ENCODE results near the gene FOCAD.
A peak's percentile ranks its signal among the peaks of the same experiment; 100 is the strongest.
"Not testable (repeated sequence)": the region's sequence is repeated elsewhere in the genome, so short reads cannot be mapped to it uniquely, and the experiment has no call there.

FOCAD gene

GRCh38 chr9:20684035-20684874, at the start of gene FOCAD:
Gene FOCAD (plus strand): TSS chr9:20684259. CDS start chr9:20715354, 31,095 bp downstream.
- peak; percentile 97 for DNase-seq

GRCh38 chr9:20634895-20635294, 49.2 kb upstream of the FOCAD start:
- DNase-seq: no peak

DNA sequence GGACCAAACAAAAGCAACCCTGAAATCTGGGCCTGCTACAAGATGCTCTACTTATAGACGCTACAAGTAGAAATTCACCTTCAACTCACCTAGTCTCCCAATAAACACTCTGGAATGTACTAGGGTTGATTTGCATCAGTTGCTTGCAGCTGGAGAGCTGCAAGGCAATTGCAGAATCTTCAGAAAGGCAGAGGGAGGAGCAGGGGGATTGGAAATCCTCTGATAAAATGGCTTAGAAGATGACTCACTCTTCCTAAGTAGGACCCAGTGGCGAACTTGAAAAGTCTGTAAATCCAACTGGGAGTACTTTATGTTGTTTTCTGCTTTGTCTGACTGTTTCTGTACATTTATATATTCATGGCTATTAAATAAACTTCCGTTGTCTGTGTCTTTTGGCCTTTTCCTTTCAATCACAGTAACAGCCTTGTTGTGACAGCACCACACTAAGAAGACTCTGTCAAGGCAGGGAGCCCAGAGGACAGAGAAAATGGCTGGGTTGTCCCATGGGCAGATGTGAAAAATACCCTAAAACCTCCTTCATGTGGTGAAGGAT, 47.1 kb upstream of the FOCAD start:
- no peak for DNase-seq

DNA sequence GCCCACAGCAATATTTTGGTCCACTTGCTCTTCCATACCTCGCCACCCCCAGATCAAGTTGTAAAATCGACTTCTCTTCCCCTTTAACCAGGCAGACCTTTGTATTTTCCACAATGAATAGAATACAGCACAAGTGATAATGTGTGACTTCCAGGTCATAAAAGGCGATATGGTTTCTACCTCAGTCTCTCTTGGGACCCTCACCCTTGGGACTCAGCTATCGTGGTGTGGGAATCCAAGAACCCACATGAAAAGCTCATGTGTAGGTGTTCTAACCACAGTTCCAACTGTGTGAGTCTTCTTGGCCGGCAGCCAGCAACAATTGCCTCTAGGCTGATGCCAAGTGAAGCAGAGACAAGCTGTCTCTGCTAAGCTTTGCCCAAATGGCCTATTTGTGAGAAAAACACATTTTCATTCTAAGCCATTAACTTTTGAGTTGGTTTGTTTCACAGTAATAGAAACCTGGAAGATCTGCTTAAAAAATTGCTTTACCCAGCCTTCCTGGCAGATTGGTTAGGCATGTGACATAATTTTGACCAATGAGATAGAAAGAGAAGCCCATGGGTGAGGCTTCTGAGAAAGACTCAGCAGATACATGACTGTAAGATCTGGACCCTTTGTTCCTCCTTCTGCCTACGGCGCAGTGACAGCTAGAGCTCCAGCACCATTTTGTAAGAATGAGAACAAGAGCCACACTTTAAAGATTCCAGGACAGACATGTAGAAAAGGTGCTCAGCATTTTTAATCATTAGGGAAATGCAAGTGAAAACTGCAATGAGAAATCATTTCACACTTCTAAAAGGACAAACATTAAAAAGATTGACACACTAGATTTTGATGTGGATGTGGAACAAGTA, 43.5 kb upstream of the FOCAD start:
- peak; percentile 78 for DNase-seq

DNA sequence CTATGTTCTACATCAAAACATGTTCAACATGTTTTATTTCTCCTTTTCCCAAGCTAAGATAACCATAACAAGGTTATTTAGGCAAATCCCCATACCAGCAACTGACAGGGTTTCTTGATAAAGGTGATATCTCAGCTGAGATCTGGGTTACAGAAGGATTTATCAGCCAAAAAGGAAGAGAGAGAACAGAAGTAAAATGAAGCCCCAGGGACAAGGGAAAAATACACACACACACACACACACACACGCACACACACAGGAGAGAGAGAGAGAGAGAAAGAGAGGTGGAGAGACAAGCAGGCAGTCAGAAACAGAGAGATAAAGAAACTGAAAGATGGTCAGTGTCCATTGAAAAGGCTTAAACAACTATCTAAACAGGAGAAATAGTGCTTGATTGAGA, 42.0 kb upstream of the FOCAD start:
- DNase-seq: no peak

GRCh38 chr9:20643660-20644059, 40.4 kb upstream of the FOCAD start:
- DNase-seq: no peak

DNA sequence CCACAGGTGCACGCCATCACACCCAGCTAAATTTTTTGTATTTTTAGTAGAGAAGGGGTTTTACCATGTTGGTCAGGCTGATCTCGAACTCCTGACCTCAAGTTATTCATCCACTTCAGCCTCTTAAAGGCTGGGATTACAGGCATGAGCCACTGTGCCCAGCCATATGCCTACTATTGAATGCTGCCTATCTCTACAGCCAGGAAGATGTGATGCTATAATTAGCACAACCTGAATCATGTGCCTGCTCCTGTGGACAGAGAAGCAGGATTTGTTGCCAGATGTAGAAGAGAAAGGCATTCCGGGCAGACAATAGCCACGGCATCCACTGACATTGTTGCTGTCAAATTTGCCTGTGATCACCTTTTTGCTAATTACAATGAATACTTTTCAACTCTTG, 37.4 kb upstream of the FOCAD start:
- DNase-seq: no peak

- no peak for DNase-seq
Measured at GRCh38 chr9:20649381-20649780, 34.7 kb upstream of the FOCAD start.

DNA sequence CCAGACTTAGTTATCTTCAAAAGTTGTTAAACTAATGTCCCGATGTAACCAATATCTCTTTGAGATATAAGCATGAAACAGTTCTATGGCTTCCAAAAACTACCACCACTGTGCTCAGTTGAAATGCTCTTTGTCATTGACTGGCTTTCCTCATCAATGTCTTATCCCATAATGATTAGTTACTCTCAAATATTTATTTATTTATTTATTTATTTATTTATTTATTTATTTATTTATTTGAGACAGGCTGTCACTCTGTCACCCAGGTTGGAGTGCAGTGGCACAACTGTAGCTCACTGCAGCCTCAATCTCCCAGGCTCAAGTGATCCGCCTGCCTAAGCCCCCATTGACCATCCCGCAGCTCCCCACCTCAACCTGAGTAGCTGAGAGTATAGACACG, 33.7 kb upstream of the FOCAD start:
- DNase-seq: no peak

- DNase-seq: no peak
Measured at GRCh38 chr9:20650750-20651299, 33.2 kb upstream of the FOCAD start.

DNA sequence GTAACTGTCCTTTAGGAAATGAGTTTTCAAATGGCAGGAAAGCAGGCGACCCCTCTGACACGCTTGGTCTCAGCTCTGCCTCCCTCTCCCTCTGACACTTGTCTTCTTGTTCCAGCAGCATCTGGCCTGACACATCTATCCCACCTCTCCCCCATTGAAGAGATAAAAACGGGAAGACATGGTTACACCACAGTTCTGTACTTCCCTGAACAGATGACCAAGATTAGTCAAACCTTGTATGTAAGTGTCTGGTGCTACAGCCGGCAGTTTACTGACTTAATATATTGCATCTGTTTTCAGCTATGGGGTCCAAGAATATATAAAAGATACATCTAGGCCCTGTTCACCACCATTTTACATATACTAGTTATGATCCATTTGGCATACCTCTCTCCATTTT, 32.1 kb upstream of the FOCAD start:
- no peak for DNase-seq

DNA sequence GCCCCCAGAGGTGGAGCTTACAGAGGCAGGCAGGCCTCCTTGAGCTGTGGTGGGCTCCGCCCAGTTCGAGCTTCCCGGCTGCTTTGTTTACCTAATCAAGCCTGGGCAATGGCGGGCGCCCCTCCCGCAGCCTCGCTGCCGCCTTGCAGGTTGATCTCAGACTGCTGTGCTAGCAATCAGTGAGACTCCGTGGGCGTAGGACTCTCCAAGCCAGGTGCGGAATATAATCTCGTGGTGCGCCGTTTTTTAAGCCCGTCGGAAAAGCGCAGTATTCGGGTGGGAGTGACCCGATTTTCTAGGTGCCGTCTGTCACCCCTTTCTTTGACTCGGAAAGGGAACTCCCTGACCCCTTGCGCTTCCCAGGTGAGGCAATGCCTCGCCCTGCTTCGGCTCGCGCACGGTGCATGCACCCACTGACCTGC, 25.8 kb upstream of the FOCAD start:
- DNase-seq: peak; percentile 50

DNA sequence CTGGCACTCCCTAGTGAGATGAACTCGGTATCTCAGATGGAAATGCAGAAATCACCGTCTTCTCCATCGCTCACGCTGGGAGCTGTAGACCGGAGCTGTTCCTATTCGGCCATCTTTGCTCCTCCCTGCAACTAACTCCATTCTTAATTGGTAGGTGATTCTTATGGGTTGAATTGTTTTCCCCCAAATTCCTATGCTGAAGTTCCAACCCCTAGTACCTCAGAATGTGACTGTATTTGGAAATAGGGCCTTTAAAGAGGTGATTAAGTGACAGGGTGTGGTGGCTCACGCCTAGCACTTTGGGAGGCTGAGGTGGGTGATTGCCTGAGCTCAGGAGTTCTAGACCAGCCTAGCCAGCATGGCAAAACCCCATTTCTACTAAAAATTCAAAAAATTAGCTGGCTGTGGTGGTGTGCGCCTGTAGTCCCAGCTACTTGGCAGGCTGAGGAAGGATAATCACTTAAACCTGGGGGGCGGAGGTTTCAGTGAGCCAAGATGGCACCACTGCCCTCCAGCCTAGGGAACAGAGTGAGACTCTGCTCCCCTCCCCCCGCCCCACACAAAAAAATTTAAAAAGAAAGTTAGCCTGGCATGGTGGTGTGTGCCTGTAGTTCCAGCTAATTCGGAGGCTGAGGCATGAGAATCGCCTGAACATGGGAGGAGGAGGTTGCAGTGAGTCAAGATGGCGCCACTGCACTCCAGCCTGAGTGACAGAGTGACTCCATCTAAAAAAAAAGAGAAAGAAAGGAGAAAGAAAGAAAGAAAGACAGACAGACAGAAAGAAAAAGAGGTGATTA, 25.2 kb upstream of the FOCAD start:
- no peak for DNase-seq

DNA sequence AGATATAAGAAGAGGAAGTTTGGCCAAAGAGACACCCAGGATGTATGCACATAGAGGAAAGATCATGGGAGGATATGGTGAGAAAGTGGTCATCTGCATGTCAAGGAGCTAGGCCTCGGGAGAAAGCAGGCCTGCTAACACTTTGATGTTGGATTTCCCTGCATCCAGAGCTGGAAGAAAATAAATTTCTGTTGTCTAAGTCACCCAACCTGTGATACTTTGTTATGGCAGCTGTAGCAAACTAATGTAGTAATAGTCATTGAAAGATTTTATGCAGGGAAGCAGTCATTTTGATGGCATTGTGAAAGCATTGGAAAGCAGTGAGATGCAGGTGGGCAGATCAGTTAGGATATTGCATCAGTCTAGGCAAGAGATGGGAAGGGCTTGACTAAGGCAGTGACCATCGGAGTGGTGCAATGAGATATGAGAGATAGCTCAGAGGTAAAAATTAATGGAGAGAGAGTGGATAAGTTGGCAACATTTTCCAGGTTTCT, 24.5 kb upstream of the FOCAD start:
- no peak for DNase-seq

DNA sequence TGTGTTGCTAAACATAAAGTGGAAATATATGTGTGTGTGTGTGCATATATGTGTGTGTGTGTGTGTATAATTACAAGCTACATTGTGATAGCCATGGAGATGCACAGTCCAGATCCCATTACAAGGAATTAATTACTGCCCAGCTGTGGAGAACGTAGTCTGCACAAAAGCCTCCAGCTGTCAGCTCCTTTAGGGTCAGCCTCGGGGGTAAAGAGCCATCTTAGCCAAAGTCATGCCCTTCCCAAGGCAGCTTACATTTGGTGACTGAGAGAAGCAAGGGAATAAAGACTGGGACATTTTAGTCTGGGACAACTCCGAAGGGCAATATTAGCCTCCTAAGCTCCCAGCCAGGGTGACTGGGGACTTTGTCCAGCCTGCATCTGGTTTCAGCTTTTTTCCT, 21.9 kb upstream of the FOCAD start:
- no peak for DNase-seq

DNA sequence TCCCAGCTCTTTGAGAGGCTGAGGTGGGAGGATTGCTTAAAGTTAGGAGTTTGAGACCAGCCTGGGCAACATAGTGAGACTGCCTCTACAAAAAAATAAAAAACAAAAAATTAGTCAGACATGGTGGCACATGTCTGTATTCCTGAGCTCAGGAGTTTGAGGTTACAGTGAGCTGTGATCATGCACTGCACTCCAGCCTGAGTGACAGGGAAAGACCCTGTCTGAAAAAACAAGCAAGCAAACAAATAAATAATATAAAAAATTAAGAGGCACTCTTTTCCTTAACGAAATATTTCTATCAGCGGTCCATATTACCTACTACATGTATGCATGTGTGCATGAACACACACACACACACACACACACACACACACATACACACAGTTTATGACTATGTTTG, 20.9 kb upstream of the FOCAD start:
- no peak for DNase-seq

DNA sequence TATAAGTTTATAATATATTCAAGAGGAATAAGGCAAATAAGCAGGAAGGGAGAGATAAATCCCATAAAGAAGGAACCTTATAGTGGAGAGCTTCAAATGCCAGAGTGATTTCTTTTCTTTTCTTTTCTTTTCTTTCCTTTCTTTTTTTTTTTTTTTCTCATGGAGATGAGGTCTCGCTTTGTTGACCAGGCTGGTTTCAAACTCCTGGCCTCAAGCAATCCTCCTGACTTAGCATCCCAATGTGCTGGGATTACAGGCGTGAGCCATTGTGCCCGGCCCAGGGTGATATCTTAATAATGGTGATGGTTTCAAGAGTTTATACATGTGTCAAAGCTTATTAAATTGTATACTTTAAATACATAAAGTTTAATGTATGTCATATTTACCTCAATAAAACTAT, 19.6 kb upstream of the FOCAD start:
- no peak for DNase-seq

GRCh38 chr9:20670395-20670794, 13.7 kb upstream of the FOCAD start:
- no peak for DNase-seq

- DNase-seq: no peak
Measured at GRCh38 chr9:20671635-20672034, 12.4 kb upstream of the FOCAD start.

- DNase-seq: not testable (repeated sequence)
Measured at GRCh38 chr9:20673537-20673936, 10.5 kb upstream of the FOCAD start.

GRCh38 chr9:20681467-20681866, 2.6 kb upstream of the FOCAD start:
- DNase-seq: no peak

- DNase-seq: peak; percentile 58
Measured at GRCh38 chr9:20683351-20684034, 566 bp upstream of the FOCAD start.

Data from activated naive CD4-positive, alpha-beta T cell treated with anti-CD3 and anti-CD28 coated beads, Interleukin-2, amount 50 U/mL, for 16 hours (primary cell).